HL-60 (cell line): Measurements from ENCODE around the gene PTPRM.

ENCODE experiments used
- CTCF ChIP-seq: IDR thresholded peaks from one replicate; pipeline ENCODE4 v1.5.1; 2011; ENCODE audit warnings: low read length, control low read depth, inconsistent platforms; ENCODE audit not compliant: insufficient read depth
- GABPA ChIP-seq: IDR thresholded peaks from 2 replicates; pipeline ENCODE4 v1.6.1; 2012; ENCODE audit warnings: low read depth
- POLR2AphosphoS5 ChIP-seq: IDR thresholded peaks from 2 replicates; pipeline ENCODE4 v1.6.1; 2012; ENCODE audit warnings: low read depth
- REST ChIP-seq: IDR thresholded peaks from 2 replicates; pipeline ENCODE4 v1.6.1; 2012; ENCODE audit warnings: low read depth; ENCODE audit not compliant: insufficient replicate concordance
- SPI1 ChIP-seq: IDR thresholded peaks from 2 replicates; pipeline ENCODE4 v1.6.1; 2012; ENCODE audit warnings: low read depth, mild to moderate bottlenecking, borderline replicate concordance

GRCh38 chr18:7604361-7604760 is 37.2 kb downstream of the PTPRM start:
- no peak for TF ChIP-seq CTCF
- TF ChIP-seq REST, result no peak
- TF ChIP-seq POLR2AphosphoS5, result no peak
- no peak for TF ChIP-seq SPI1
- no peak for TF ChIP-seq GABPA
